MM.1S (cell line): Measurements from ENCODE around the gene TNPO2.

Experiments used
- EZH2 ChIP-seq: fragments of 300-600 bp; sonication (generic); optimal IDR thresholded peaks from 2 replicates; pipeline ENCODE3; 2017; ENCODE audit warnings: low read depth, mild to moderate bottlenecking, antibody characterized with exemption, low read length, mixed read lengths
- EZH2phosphoT487 ChIP-seq: fragments of 300-600 bp; sonication (generic); IDR thresholded peaks from 2 replicates; pipeline ENCODE4 v1.6.1; 2018; ENCODE audit warnings: antibody characterized with exemption, low read length
- TF ChIP-seq, protein P1 (sequence below): fragments of 300-600 bp; sonication (generic); IDR thresholded peaks from 2 replicates; pipeline ENCODE4 v1.5.1; 2016; ENCODE audit warnings: antibody characterized with exemption, low read length, mixed read lengths

DNA sequence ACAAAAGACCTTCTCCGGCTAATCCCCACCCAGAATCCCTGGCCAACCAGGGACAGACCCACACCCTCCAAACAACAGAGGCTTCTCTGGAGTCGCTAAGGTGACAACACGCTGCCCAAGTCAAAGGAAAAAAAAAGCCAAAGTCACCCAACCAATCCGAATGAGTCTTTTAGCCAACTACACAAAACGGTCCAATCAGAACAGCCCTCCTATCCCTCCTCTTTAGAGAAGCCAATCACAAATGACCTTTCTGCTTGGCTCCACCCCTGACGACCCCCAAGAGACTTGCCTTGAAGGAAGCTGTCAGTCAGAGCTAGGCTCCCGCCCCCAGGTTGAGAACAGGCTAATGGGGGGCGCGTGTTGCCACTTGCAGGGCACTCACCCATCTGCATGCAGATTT, 20.7 kb downstream of the TNPO2 start:
- TF ChIP-seq, protein P1, sequence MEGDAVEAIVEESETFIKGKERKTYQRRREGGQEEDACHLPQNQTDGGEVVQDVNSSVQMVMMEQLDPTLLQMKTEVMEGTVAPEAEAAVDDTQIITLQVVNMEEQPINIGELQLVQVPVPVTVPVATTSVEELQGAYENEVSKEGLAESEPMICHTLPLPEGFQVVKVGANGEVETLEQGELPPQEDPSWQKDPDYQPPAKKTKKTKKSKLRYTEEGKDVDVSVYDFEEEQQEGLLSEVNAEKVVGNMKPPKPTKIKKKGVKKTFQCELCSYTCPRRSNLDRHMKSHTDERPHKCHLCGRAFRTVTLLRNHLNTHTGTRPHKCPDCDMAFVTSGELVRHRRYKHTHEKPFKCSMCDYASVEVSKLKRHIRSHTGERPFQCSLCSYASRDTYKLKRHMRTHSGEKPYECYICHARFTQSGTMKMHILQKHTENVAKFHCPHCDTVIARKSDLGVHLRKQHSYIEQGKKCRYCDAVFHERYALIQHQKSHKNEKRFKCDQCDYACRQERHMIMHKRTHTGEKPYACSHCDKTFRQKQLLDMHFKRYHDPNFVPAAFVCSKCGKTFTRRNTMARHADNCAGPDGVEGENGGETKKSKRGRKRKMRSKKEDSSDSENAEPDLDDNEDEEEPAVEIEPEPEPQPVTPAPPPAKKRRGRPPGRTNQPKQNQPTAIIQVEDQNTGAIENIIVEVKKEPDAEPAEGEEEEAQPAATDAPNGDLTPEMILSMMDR = no peak
- TF ChIP-seq EZH2phosphoT487 (no peak), EZH2 (no peak)
